ENCODE results near the gene SKIL. TPM values are rescaled to one million over a fixed set of nuclear protein-coding genes. Genes with fewer than 3 reads are reported as not detected.
A peak's percentile ranks its signal among the peaks of the same experiment; 100 is the strongest.

Gene SKIL
- total RNA-seq, 1 experiment from 2014 or later, result 94.2 TPM

DNA sequence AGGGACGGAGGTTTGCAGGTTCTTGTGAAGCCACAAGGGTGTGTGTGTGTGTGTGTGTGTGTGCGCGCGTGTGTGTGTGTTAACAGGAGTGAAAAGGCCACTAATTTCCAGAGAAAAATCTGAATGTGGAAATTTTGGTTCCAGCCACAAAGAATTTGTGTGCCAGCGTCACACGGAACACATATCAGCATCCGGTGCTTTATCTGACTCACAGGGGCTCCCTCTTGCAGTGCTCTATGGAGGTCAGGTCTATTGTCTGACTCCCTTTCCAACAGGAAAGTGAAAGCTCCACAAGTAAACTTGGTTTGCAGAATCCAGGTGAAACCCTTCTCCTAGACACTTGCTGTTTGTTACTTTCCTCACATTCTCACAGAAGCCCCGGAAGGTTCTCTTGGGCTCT, 67.4 kb downstream of the SKIL start:
- in situ Hi-C loops (cut with HindIII; ENCODE audit: low pct_unique_long_range_greater_than_20kb, low sequenced_read_pairs), result no loop called here
- DNase-seq (ENCODE audit: low read depth, low spot score) (no peak), ATAC-seq (no peak)
- no peaks in the 10 kb centered on the region for H3K4me1 ChIP-seq (ENCODE audit: control insufficient read depth, insufficient read depth, low read length)
- H3K27ac ChIP-seq (ENCODE audit: low read length), result no peak overlapping the region
- no peak for TF ChIP-seq POLR2AphosphoS5 (IDR thresholded peaks at IDR 0.05; ENCODE audit: low read depth, low read length)
- TF ChIP-seq REST (IDR thresholded peaks at IDR 0.05; ENCODE audit: insufficient read depth in 1 of 2, low read depth in 2 of 2, low read length in 1 of 2), result no peak
- TF ChIP-seq TCF7L2 (IDR thresholded peaks at IDR 0.05; ENCODE audit: low read depth, low read length), result no peak
- no peak for TF ChIP-seq CTCF (IDR thresholded peaks at IDR 0.05)
- no peak for TF ChIP-seq SIN3A (IDR thresholded peaks at IDR 0.05; ENCODE audit: borderline replicate concordance, insufficient read depth, low read depth, low read length)
- intact Hi-C loops (cut with micrococcal nuclease; ENCODE audit: unreplicated experiment), result no loop called here
- H3K27me3 ChIP-seq (ENCODE audit: control insufficient read depth, insufficient read depth, low read length), result peaks cover 2% of the 10 kb centered on the region; the same call in 1 of the 2 replicates
- H3K9me3 ChIP-seq (ENCODE audit: control insufficient read depth, insufficient read depth, low read depth, low read length), result no peaks in the 10 kb centered on the region
- ChIA-PET POLR2A (no interaction called here), CTCF (no interaction called here)
- BruUV-seq (replicated peaks), result no TSS peak
- no peaks in the 10 kb centered on the region for H3K36me3 ChIP-seq (ENCODE audit: control insufficient read depth, insufficient read depth, low read length)
- H3K4me3 ChIP-seq (ENCODE audit: low read depth in 2 of 2, low read length in 2 of 2), result no peak overlapping the region

DNA sequence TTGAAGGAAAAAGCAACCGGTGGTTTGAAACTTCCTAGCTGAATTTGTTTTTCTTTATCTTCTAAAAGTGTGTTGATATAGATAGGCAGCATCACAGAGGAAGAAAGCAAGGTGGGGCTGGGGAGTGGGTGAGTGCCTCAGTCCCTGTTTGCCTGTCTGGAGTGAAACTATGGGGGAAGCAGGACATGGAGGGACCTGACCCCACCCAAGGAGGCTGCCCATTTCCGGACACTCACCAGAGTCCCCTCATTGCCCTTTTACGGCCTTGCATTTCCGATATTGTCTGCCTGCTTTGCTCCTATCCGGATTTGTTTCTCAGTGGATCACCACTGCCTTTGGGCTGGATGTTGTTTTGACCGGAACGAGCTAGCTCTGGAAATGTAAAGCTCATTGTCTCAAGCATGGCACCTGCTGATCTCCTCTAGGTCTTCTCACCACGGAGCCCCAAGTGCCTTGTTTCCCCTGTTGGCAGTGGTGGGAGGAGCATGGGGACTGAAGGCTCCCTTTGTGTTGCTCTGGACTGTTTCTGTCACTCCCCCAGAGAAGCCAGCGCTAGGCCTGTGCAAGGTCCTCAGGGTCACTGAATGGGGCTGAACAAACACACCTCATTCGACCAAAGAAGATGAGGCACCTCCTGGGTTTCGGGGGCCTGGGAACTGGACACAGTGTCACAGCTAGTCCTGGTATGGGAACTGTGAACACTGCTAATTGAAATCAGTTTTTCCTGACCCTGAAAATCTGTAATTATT, 68.2 kb downstream of the SKIL start:
- intact Hi-C loops (cut with micrococcal nuclease; ENCODE audit: unreplicated experiment), result no loop called here
- CTCF ChIA-PET, result no interaction called here
- peak; percentile 68; the same call in 1 of the 2 replicates for ATAC-seq
- H3K27me3 ChIP-seq (ENCODE audit: control insufficient read depth, insufficient read depth, low read length), result peaks cover 2% of the 10 kb centered on the region; the same call in 1 of the 2 replicates
- no peak for TF ChIP-seq REST (IDR thresholded peaks at IDR 0.05; ENCODE audit: insufficient read depth in 1 of 2, low read depth in 2 of 2, low read length in 1 of 2)
- TF ChIP-seq POLR2AphosphoS5 (IDR thresholded peaks at IDR 0.05; ENCODE audit: low read depth, low read length), result no peak
- no peak for TF ChIP-seq CTCF (IDR thresholded peaks at IDR 0.05)
- no peak for TF ChIP-seq SIN3A (IDR thresholded peaks at IDR 0.05; ENCODE audit: borderline replicate concordance, insufficient read depth, low read depth, low read length)
- TF ChIP-seq TCF7L2 (IDR thresholded peaks at IDR 0.05; ENCODE audit: low read depth, low read length), result no peak
- POLR2A ChIA-PET, result interaction anchor here (0.7 kb wide), 1 partner anchor 12 kb away, joined by 3 read pairs; no protein-coding TSS in a partner anchor
- no peaks in the 10 kb centered on the region for H3K36me3 ChIP-seq (ENCODE audit: control insufficient read depth, insufficient read depth, low read length)
- no peak overlapping the region for H3K27ac ChIP-seq (ENCODE audit: low read length)
- H3K9me3 ChIP-seq (ENCODE audit: control insufficient read depth, insufficient read depth, low read depth, low read length), result no peaks in the 10 kb centered on the region
- no peak for DNase-seq (ENCODE audit: low read depth, low spot score)
- no TSS peak for BruUV-seq (replicated peaks)
- H3K4me1 ChIP-seq (ENCODE audit: control insufficient read depth, insufficient read depth, low read length), result no peaks in the 10 kb centered on the region
- in situ Hi-C loops (cut with HindIII; ENCODE audit: low pct_unique_long_range_greater_than_20kb, low sequenced_read_pairs), result no loop called here
- no peak overlapping the region for H3K4me3 ChIP-seq (ENCODE audit: low read depth in 2 of 2, low read length in 2 of 2)
